Brain pericyte (primary cell): ENCODE data around the gene ST8SIA5.

ENCODE experiments used
- DNase-seq: peaks from one replicate; pipeline ENCODE4 v3.0.0-alpha.2; 2012; ENCODE audit warnings: low read depth, low spot score

Gene ST8SIA5

GRCh38 chr18:46629361-46629760, 127.5 kb downstream of the ST8SIA5 start:
- no peak for DNase-seq

GRCh38 chr18:46628206-46628605, 128.6 kb downstream of the ST8SIA5 start:
- DNase-seq: no peak

- DNase-seq: no peak
Measured at GRCh38 chr18:46627136-46627535, 129.7 kb downstream of the ST8SIA5 start.

GRCh38 chr18:46625069-46625468, 131.8 kb downstream of the ST8SIA5 start:
- no peak for DNase-seq

- DNase-seq: no peak
Measured at GRCh38 chr18:46624127-46624526, 132.7 kb downstream of the ST8SIA5 start.

GRCh38 chr18:46623541-46623940, 133.3 kb downstream of the ST8SIA5 start:
- no peak for DNase-seq

GRCh38 chr18:46622999-46623398, 133.9 kb downstream of the ST8SIA5 start:
- no peak for DNase-seq

GRCh38 chr18:46622451-46622850, 134.4 kb downstream of the ST8SIA5 start:
- DNase-seq: no peak

GRCh38 chr18:46621871-46622270, 135.0 kb downstream of the ST8SIA5 start:
- no peak for DNase-seq

GRCh38 chr18:46621111-46621766, 135.6 kb downstream of the ST8SIA5 start:
- DNase-seq: no peak

- no peak for DNase-seq
Measured at GRCh38 chr18:46619559-46619958, 137.3 kb downstream of the ST8SIA5 start.
